Gastrocnemius medialis (tissue), 4 donors: ENCODE measurements around the gene PLAGL1. TPM values are rescaled to one million over a fixed set of nuclear protein-coding genes. Genes with fewer than 3 reads are reported as not detected.

Experiments
- ATAC-seq, 2 donors: fragments of 150-250 bp; one replicate each; pipeline ENCODE4 v1.9.1; 2016
- DNase-seq, 2 donors: peaks; one replicate each; pipeline ENCODE4 v3.0.0-alpha.2; 2019
- H3K27ac ChIP-seq, 4 donors: fragments of 200-600 bp; sonication (generic); 1 replicate in 1 of 4; 2 replicates in 3 of 4; pipeline ENCODE4 v1.5.1; 2016 to 2018; ENCODE audit warnings: mild to moderate bottlenecking in 2 of 4, moderate library complexity in 1 of 4
- H3K27me3 ChIP-seq, 3 donors: fragments of 200-600 bp; sonication (generic) in 2 of 3; 1 replicate in 1 of 3; 2 replicates in 2 of 3; pipeline versions ENCODE4 v1.5.1 to v1.6.0; 2016 to 2019; ENCODE audit warnings: mild to moderate bottlenecking in 1 of 3, moderate library complexity in 1 of 3
- H3K36me3 ChIP-seq, 2 donors: fragments of 200-600 bp; sonication (generic) in 1 of 2; one replicate each; pipeline ENCODE4 v1.5.1; 2017 to 2018
- H3K4me1 ChIP-seq, 2 donors: fragments of 200-600 bp; sonication (generic) in 1 of 2; one replicate each; pipeline ENCODE4 v1.5.1; 2016 to 2017; ENCODE audit warnings: mild to moderate bottlenecking in 2 of 2
- H3K4me3 ChIP-seq, 4 donors: fragments of 200-600 bp; sonication (generic) in 3 of 4; 1 replicate in 1 of 4; 2 replicates in 3 of 4; pipeline ENCODE4 v1.5.1; 2016 to 2019; ENCODE audit warnings: mild to moderate bottlenecking in 2 of 4
- H3K9me3 ChIP-seq, 3 donors: fragments of 200-600 bp; sonication (generic) in 2 of 3; 1 replicate in 1 of 3; 2 replicates in 2 of 3; pipeline ENCODE4 v1.5.1; 2016 to 2019
- CTCF ChIP-seq, 5 experiments: fragments of 450-650 bp in 3 of 5; fragments of 200-600 bp in 2 of 5; sonication (generic) in 2 of 5; IDR thresholded peaks in 4 of 5; conservative IDR thresholded peaks in 1 of 5; 1 replicate in 4 of 5; 2 replicates in 1 of 5; pipeline ENCODE4 v1.5.1; 2016 to 2019; ENCODE audit warnings: antibody characterized with exemption in 5 of 5, mild to moderate bottlenecking in 3 of 5, moderate library complexity in 3 of 5
- POLR2A ChIP-seq, 2 donors: fragments of 450-650 bp; IDR thresholded peaks; one replicate each; pipeline ENCODE4 v1.6.1; 2017; ENCODE audit warnings: antibody characterized with exemption in 2 of 2, mild to moderate bottlenecking in 2 of 2, moderate library complexity in 2 of 2
- in situ Hi-C, 4 donors: fragments of 200-750 bp; cut with MboI; loops; one replicate each; pipeline versions ENCODE4 v1.15.0 to v1.8.0; 2017; ENCODE audit warnings: low sequenced_read_pairs in 4 of 4
- intact Hi-C: fragments of 100-400 bp; cut with DNase I; formaldehyde crosslinking; loops from one replicate; pipeline ENCODE4 v1.15.1; 2023; ENCODE audit warnings: low total_unique reads
- total RNA-seq, 4 donors: library from RNA; depleted of rRNA; stranded (reverse); fragments of >200 nt; gene quantifications; one replicate each; pipeline versions ENCODE4 v1.1.0 to v1.2.3, GENCODE V29; 2016

Gene PLAGL1
- total RNA-seq, 4 donors from 2014 or later: 2.4 to 10.9 (median 3.8) TPM

- Histone ChIP-seq H3K9me3 (no peaks in the 10 kb centered on the region), H3K4me1 (no peaks in the 10 kb centered on the region), H3K27me3 (no peaks in the 10 kb centered on the region), H3K27ac (no peak overlapping the region), H3K4me3 (no peak overlapping the region), H3K36me3 (no peaks in the 10 kb centered on the region)
- in situ Hi-C loops (loop anchor here in 1 of 4 donors (10.0 kb wide), 1 partner anchor 75 kb away; no protein-coding TSS in a partner anchor), intact Hi-C loops (no loop called here)
- DNase-seq: no peak
- ATAC-seq: no peak
- TF ChIP-seq CTCF (IDR thresholded peaks at IDR 0.05 in 4 of 5, conservative IDR thresholded peaks at IDR 0.05 in 1 of 5): no peak
- no peak for TF ChIP-seq POLR2A (IDR thresholded peaks at IDR 0.05)
These were observed 68.7 kb downstream of the PLAGL1 start for GRCh38 chr6:143939364-143939763.

GRCh38 chr6:143937668-143937970, 70.4 kb downstream of the PLAGL1 start:
- in situ Hi-C loops: loop anchor here in 1 of 4 donors (10.0 kb wide), 1 partner anchor 77 kb away; no protein-coding TSS in a partner anchor
- Histone ChIP-seq H3K4me1 (no peaks in the 10 kb centered on the region), H3K4me3 (no peak overlapping the region), H3K36me3 (no peaks in the 10 kb centered on the region), H3K27ac (no peak overlapping the region), H3K27me3 (no peaks in the 10 kb centered on the region), H3K9me3 (no peaks in the 10 kb centered on the region)
- intact Hi-C loops: no loop called here
- no peak for ATAC-seq
- DNase-seq: no peak
- no peak for TF ChIP-seq POLR2A (IDR thresholded peaks at IDR 0.05)
- TF ChIP-seq CTCF (IDR thresholded peaks at IDR 0.05 in 4 of 5, conservative IDR thresholded peaks at IDR 0.05 in 1 of 5): no peak

- Histone ChIP-seq H3K9me3 (no peaks in the 10 kb centered on the region), H3K4me3 (no peak overlapping the region), H3K27ac (no peak overlapping the region), H3K4me1 (no peaks in the 10 kb centered on the region), H3K36me3 (no peaks in the 10 kb centered on the region), H3K27me3 (no peaks in the 10 kb centered on the region)
- in situ Hi-C loops: loop anchor here in 1 of 4 donors (10.0 kb wide), 1 partner anchor 78 kb away; no protein-coding TSS in a partner anchor
- TF ChIP-seq CTCF (IDR thresholded peaks at IDR 0.05 in 4 of 5, conservative IDR thresholded peaks at IDR 0.05 in 1 of 5) (no peak), POLR2A (IDR thresholded peaks at IDR 0.05) (no peak)
- intact Hi-C loops: no loop called here
- ATAC-seq (no peak), DNase-seq (no peak)
These were observed 71.0 kb downstream of the PLAGL1 start for GRCh38 chr6:143936778-143937667.

- in situ Hi-C loops: loop anchor here in 1 of 4 donors (10.0 kb wide), 1 partner anchor 78 kb away; no protein-coding TSS in a partner anchor
- intact Hi-C loops: no loop called here
These were observed 71.7 kb downstream of the PLAGL1 start for GRCh38 chr6:143936347-143936746.

More at GRCh38 chr6:143936347-143936746, 71.7 kb downstream of the PLAGL1 start:
- Histone ChIP-seq H3K36me3 (no peaks in the 10 kb centered on the region), H3K9me3 (no peaks in the 10 kb centered on the region), H3K27me3 (no peaks in the 10 kb centered on the region), H3K27ac (no peak overlapping the region), H3K4me3 (no peak overlapping the region), H3K4me1 (no peaks in the 10 kb centered on the region)
- DNase-seq (no peak), ATAC-seq (no peak)
- TF ChIP-seq CTCF (IDR thresholded peaks at IDR 0.05 in 4 of 5, conservative IDR thresholded peaks at IDR 0.05 in 1 of 5): no peak
- no peak for TF ChIP-seq POLR2A (IDR thresholded peaks at IDR 0.05)
